CD4-positive, alpha-beta T cell (primary cell): ENCODE measurements around the gene POLR2C. TPM values are rescaled to one million over a fixed set of nuclear protein-coding genes. Genes with fewer than 3 reads are reported as not detected.

Source experiments
- ATAC-seq: fragments of 200-7000 bp; cut with Tn5 transposase; one replicate; pipeline ENCODE4 v1.10.0; 2022; ENCODE audit warnings: mild to moderate bottlenecking; ENCODE audit not compliant: poor library complexity
- CTCF ChIA-PET: fragments of 350-600 bp; sonication (Branson Sonifier 250); formaldehyde crosslinking; loops from one replicate; lab custom pipeline; 2021; ENCODE audit warnings: antibody characterized with exemption, inconsistent platforms; lab: Charles Lee
- POLR2A ChIA-PET: fragments of 350-600 bp; sonication (Branson Sonifier 250); formaldehyde crosslinking; loops from one replicate; lab custom pipeline; 2021; ENCODE audit warnings: antibody characterized with exemption, inconsistent platforms; lab: Charles Lee
- DNase-seq, 14 experiments: peaks; one replicate each; pipeline ENCODE4 v3.0.0-alpha.2; 2013 to 2020; ENCODE audit warnings: mixed read lengths in 2 of 14
- H3K27ac ChIP-seq, 2 donors: one replicate each; pipeline versions ENCODE4 v1.5.1 to v1.7.0; 2013; ENCODE audit warnings: low read length in 2 of 2, low read depth in 1 of 2, mild to moderate bottlenecking in 1 of 2
- H3K27me3 ChIP-seq, 2 experiments: 1 replicate in 1 of 2; 2 replicates in 1 of 2; pipeline versions ENCODE4 v1.6.1 to v1.7.0; 2013; ENCODE audit warnings: low read length in 2 of 2, control low read depth in 1 of 2, mild to moderate bottlenecking in 1 of 2, moderate library complexity in 1 of 2; ENCODE audit not compliant: insufficient read depth in 2 of 2, control insufficient read depth in 1 of 2
- H3K36me3 ChIP-seq: one replicate; pipeline ENCODE4 v1.6.1; 2013; ENCODE audit warnings: low read length, control low read depth; ENCODE audit not compliant: insufficient read depth
- H3K4me1 ChIP-seq: one replicate; pipeline ENCODE4 v1.6.1; 2013; ENCODE audit warnings: low read length, control low read depth; ENCODE audit not compliant: insufficient read depth
- H3K4me3 ChIP-seq: one replicate; pipeline ENCODE4 v1.5.1; 2013; ENCODE audit warnings: mild to moderate bottlenecking, low read length, moderate library complexity
- H3K9me3 ChIP-seq, 2 experiments: 1 replicate in 1 of 2; 2 replicates in 1 of 2; pipeline versions ENCODE4 v1.6.1 to v1.7.0; 2013; ENCODE audit warnings: low read length in 2 of 2, mild to moderate bottlenecking in 2 of 2, control low read depth in 1 of 2, moderate library complexity in 1 of 2; ENCODE audit not compliant: control insufficient read depth in 1 of 2, insufficient read depth in 1 of 2
- H3K27ac Mint-ChIP-seq: one replicate; pipeline ENCODE4 v1.8.0; 2020; ENCODE audit warnings: mixed read lengths
- H3K27me3 Mint-ChIP-seq: one replicate; pipeline ENCODE4 v1.8.0; 2021; ENCODE audit warnings: mixed read lengths
- H3K36me3 Mint-ChIP-seq: one replicate; pipeline ENCODE4 v1.8.0; 2021; ENCODE audit warnings: low read depth, mixed read lengths
- H3K4me1 Mint-ChIP-seq: one replicate; pipeline ENCODE4 v1.8.0; 2021; ENCODE audit warnings: low read depth, mixed read lengths
- H3K4me3 Mint-ChIP-seq: one replicate; pipeline ENCODE4 v1.8.0; 2020; ENCODE audit warnings: mild to moderate bottlenecking, mixed read lengths
- H3K9me3 Mint-ChIP-seq: one replicate; pipeline ENCODE4 v1.8.0; 2020; ENCODE audit warnings: mixed read lengths
- intact Hi-C, 2 experiments: fragments of 100-400 bp; cut with DNase I in 1 of 2; cut with micrococcal nuclease in 1 of 2; formaldehyde crosslinking; loops; one replicate each; pipeline versions ENCODE4 v1.15.1 to v1.9.0; 2023 to 2025; cut with DNase I, micrococcal nuclease
- total RNA-seq, 174 experiments: library from RNA in 2 of 174; stranded (reverse) in 2 of 174; gene quantifications; one replicate each; pipeline ENCODE4 v1.2.3 and lab custom pipeline; 2021 to 2026
- TF ChIP-seq, protein P1 (sequence below): fragments of 200-600 bp; IDR thresholded peaks from one replicate; pipeline ENCODE4 v1.8.0; 2022; ENCODE audit warnings: antibody characterized with exemption, mild to moderate bottlenecking

POLR2C gene
- total RNA-seq, 2 experiments from 2014 or later = 124 to 125 TPM

DNA sequence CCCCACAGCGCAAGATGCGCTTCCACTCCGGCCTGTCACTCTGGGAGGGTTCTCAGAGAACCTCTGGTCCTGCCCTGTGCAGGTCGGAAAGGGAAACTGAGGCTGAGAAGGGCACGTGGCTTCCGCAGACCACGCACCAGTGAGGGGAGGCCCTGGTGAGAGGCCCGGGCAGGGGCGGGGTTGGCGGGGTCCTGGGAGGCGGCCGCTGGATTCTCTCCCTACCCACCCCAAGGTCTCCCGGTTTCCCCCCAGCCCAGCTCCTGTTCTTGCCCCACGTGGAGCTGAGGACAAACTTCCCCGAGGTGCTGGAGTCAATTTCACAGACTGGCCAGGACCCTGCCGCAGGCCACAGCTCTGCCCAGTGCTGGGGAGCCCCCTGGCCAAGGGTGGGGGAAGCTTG, 46.4 kb upstream of the POLR2C start:
- H3K27ac ChIP-seq = no peak overlapping the region

DNA sequence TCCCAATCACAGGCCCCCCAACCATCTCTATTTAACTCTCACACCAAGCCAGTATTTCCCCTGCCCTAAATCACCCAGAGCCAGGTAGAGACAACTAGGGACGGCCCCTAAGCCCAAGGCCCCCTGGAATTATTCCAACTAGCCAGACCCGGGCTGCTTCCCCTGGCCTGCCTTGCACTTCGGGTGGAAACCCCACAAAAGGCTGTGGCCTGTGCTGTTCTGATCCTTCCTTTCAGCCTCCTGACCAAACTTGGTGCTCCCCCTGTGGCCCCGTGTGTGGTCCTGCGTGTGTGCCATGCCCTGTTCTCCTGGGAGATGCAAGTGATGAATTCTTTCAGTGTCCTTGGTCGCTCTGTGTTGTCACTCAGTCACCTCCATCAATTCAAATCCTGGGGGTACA, 43.0 kb upstream of the POLR2C start:
- Histone ChIP-seq H3K4me3 (no peak overlapping the region), H3K36me3 (no peaks in the 10 kb centered on the region), H3K27me3 (no peaks in the 10 kb centered on the region), H3K9me3 (no peaks in the 10 kb centered on the region), H3K4me1 (peaks cover 27% of the 10 kb centered on the region), H3K27ac (no peak overlapping the region)
- ATAC-seq = no peak
- intact Hi-C loops = loop anchor here (1.0 to 10.0 kb wide), 3 partner anchors 100 to 335 kb away; partner anchors contain the start of gene ARL2BP (in 1 of the 2)
- Mint-ChIP-seq H3K4me1 (peaks cover 21% of the 10 kb centered on the region), H3K4me3 (no peak overlapping the region), H3K36me3 (no peaks in the 10 kb centered on the region), H3K27ac (peak overlapping the region; percentile 31), H3K27me3 (no peaks in the 10 kb centered on the region), H3K9me3 (no peaks in the 10 kb centered on the region)
- TF ChIP-seq, protein P1, sequence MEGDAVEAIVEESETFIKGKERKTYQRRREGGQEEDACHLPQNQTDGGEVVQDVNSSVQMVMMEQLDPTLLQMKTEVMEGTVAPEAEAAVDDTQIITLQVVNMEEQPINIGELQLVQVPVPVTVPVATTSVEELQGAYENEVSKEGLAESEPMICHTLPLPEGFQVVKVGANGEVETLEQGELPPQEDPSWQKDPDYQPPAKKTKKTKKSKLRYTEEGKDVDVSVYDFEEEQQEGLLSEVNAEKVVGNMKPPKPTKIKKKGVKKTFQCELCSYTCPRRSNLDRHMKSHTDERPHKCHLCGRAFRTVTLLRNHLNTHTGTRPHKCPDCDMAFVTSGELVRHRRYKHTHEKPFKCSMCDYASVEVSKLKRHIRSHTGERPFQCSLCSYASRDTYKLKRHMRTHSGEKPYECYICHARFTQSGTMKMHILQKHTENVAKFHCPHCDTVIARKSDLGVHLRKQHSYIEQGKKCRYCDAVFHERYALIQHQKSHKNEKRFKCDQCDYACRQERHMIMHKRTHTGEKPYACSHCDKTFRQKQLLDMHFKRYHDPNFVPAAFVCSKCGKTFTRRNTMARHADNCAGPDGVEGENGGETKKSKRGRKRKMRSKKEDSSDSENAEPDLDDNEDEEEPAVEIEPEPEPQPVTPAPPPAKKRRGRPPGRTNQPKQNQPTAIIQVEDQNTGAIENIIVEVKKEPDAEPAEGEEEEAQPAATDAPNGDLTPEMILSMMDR = no peak
- POLR2A ChIA-PET = interaction anchor here (1.1 to 3.8 kb wide), 3 partner anchors 28 to 119 kb away, joined by 3 to 31 read pairs (median 4); partner anchors contain the start of genes CIAPIN1 and COQ9
- CTCF ChIA-PET = interaction anchor here (1.4 to 4.9 kb wide), 3 partner anchors 100 to 141 kb away, joined by 4 to 72 read pairs (median 11); no protein-coding TSS in a partner anchor
- no peak for DNase-seq

More for the DNA sequence above, 46.4 kb upstream of the POLR2C start:
- H3K4me1 ChIP-seq = peaks cover 27% of the 10 kb centered on the region
- CTCF ChIA-PET = interaction anchor here (1.7 to 4.9 kb wide), 4 partner anchors 13 to 115 kb away, joined by 5 to 72 read pairs (median 12); no protein-coding TSS in a partner anchor
- Mint-ChIP-seq H3K9me3 (no peaks in the 10 kb centered on the region), H3K36me3 (no peaks in the 10 kb centered on the region), H3K4me3 (no peak overlapping the region), H3K27me3 (no peaks in the 10 kb centered on the region), H3K4me1 (peaks cover 21% of the 10 kb centered on the region), H3K27ac (no peak overlapping the region)
- no peaks in the 10 kb centered on the region for H3K9me3 ChIP-seq
- no peak for ATAC-seq
- intact Hi-C loops = loop anchor here (2.0 to 10.0 kb wide), 4 partner anchors 169 to 331 kb away; partner anchors contain the start of gene ARL2BP (in 2 of the 2)
- no peaks in the 10 kb centered on the region for H3K36me3 ChIP-seq
- DNase-seq = peak in 1 of 14 experiments; percentile 42
- POLR2A ChIA-PET = interaction anchor here (1.2 to 3.8 kb wide), 4 partner anchors 16 to 319 kb away, joined by 3 to 31 read pairs (median 6); partner anchors contain the start of genes CIAPIN1, COQ9 and KATNB1
- no peak overlapping the region for H3K4me3 ChIP-seq
- no peaks in the 10 kb centered on the region for H3K27me3 ChIP-seq
- TF ChIP-seq, protein P1 = no peak

DNA sequence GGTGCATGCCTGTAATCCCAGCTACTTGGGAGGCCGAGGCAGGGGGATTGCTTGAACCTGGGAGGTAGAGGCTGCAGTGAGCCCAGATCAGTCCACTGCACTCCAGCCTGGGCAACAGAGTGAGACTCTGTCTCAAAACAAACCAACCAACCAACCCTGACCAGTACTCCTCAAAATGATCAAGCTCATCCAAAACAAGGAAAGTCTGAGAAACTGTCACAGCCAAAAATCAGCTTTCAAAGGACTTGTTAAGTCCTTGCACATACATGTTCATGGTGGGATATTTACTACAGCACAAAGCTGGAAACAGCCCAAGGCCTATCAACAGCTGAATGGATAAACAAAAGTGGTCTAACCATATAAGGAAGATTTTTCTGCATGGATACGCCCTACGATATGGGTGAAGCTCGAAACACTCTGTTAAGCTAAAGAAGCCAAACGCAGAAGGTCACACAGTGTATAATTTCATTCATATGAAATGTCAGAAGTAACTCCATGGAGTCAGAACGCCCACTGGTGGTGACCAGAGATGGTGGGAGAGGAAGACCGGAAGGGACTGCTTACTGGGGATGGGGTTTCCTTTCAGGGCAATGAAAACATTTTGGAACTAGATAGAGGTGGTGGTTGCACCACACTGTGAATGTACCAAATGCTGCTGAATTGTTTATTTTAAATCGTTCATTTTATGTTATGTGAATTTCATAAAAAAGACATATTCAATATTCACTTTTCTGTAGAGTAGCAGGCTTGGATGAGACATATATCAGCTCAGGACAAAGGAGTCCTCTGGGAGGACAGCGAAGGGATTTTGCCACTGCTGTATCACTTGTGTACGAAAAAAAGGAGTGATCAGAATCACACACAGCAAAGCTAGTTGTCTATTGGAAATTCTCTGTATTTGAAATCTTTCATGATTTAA, 40.2 kb upstream of the POLR2C start:
- DNase-seq (no peak), ATAC-seq (no peak)
- peaks cover 3% of the 10 kb centered on the region for H3K36me3 Mint-ChIP-seq
- Histone ChIP-seq H3K9me3 (no peaks in the 10 kb centered on the region), H3K27me3 (no peaks in the 10 kb centered on the region), H3K27ac (no peak overlapping the region), H3K4me1 (peaks cover 16% of the 10 kb centered on the region), H3K36me3 (no peaks in the 10 kb centered on the region), H3K4me3 (no peak overlapping the region)
- CTCF ChIA-PET = no interaction called here
- no peak overlapping the region for H3K27ac Mint-ChIP-seq
- POLR2A ChIA-PET = interaction anchor here (0.8 to 2.5 kb wide), 2 partner anchors 12 to 25 kb away, joined by 3 to 8 read pairs; partner anchors contain the start of genes CIAPIN1 and COQ9
- H3K9me3 Mint-ChIP-seq = no peaks in the 10 kb centered on the region
- no peak overlapping the region for H3K4me3 Mint-ChIP-seq
- intact Hi-C loops = no loop called here
- H3K4me1 Mint-ChIP-seq = peaks cover 14% of the 10 kb centered on the region
- TF ChIP-seq, protein P1 = no peak
- H3K27me3 Mint-ChIP-seq = no peaks in the 10 kb centered on the region
